ENCODE measurements around the gene CCND3. TPM values are rescaled to one million over a fixed set of nuclear protein-coding genes. Genes with fewer than 3 reads are reported as not detected.

Gene CCND3
- total and polyA plus RNA-seq, 10 of the 15 experiments (the other 5 are each of a cell fraction or from before 2014, with no cell fraction given): 6.0 to 86.4 (median 31.5) TPM

DNA sequence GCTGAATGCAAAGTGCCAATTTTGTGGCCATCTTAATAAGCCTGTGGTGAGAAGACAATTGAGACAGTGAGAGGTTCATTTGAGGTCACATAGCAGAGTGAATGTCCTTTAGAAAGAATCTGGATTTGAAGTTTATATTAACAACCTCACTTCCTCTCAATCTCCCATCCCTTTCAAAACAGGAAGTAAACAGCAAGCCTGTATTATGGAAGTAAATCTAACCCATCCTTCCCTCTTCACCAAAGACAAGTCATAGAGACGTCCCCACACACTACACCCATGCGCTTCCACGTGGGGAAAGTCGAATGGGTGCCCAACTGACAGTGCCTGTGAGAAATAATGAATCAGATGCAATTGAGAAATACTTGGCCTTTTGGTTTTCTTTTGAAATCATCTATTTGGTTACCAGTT is 28.8 kb upstream of the CCND3 start:
- 42% methylated on average over 4 of the region's 4 CpGs for WGBS (ENCODE audit: insufficient coverage, insufficient replicate concordance, low lambda C conversion rate, missing lambda C conversion rate)
- no TSS peak for BruUV-seq (replicated peaks)
- no peaks in the 10 kb centered on the region for H3K36me3 ChIP-seq (ENCODE audit: control insufficient read depth in 2 of 2, insufficient read depth in 2 of 2, low read length in 1 of 2)
- CTCF ChIA-PET: no interaction called here
- no peak overlapping the region for H2AFZ ChIP-seq (ENCODE audit: control insufficient read depth, low read depth, low read length)
- no peak overlapping the region for H3K4me3 ChIP-seq
- RAD21 ChIA-PET (ENCODE audit: unreplicated experiment): no interaction called here
- H4K20me1 ChIP-seq (ENCODE audit: control insufficient read depth, insufficient read depth): no peaks in the 10 kb centered on the region
- no peaks in the 10 kb centered on the region for H3K79me2 ChIP-seq (ENCODE audit: control insufficient read depth, insufficient read depth, low read length)
- in situ Hi-C loops (cut with MboI) (no loop called here), intact Hi-C loops (cut with micrococcal nuclease; ENCODE audit: unreplicated experiment) (no loop called here)
- FAIRE-seq (no peak), DNase-seq (ENCODE audit: low read depth, low spot score) (no peak), ATAC-seq (no peak)
- no peak for TF ChIP-seq SUPT20H (IDR thresholded peaks at IDR 0.05; ENCODE audit: borderline replicate concordance, control insufficient read depth, low read depth, low read length)
- no peak for TF ChIP-seq SMC3 (IDR thresholded peaks at IDR 0.05; ENCODE audit: borderline replicate concordance, low read length)
- TF ChIP-seq BCLAF1 (IDR thresholded peaks at IDR 0.05): no peak
- no peak for TF ChIP-seq MTA2 (IDR thresholded peaks at IDR 0.05; ENCODE audit: low read depth)
- TF ChIP-seq TCF3 (IDR thresholded peaks at IDR 0.05; ENCODE audit: borderline replicate concordance, insufficient read depth, low read depth, low read length): no peak
- no peak for TF ChIP-seq NR2C2 (IDR thresholded peaks at IDR 0.05; ENCODE audit: borderline replicate concordance, control insufficient read depth, insufficient read length, low read depth)
- TF ChIP-seq CREB1 (IDR thresholded peaks at IDR 0.05; ENCODE audit: low read depth): no peak
- no peak overlapping the region for H3K27ac ChIP-seq (ENCODE audit: control insufficient read depth, insufficient read depth)
- no peaks in the 10 kb centered on the region for H3K9me3 ChIP-seq (replicated peaks; ENCODE audit: control insufficient read depth, insufficient read depth, low read length)
- POLR2A ChIA-PET: no interaction called here
- H3K4me1 ChIP-seq (ENCODE audit: control insufficient read depth, insufficient read depth, low read length): no peaks in the 10 kb centered on the region
- H3K4me2 ChIP-seq (ENCODE audit: control insufficient read depth, insufficient read depth): no peak overlapping the region
- no peak overlapping the region for H3K9ac ChIP-seq (ENCODE audit: control insufficient read depth, insufficient read depth, low read length)
- SMC1A ChIA-PET (ENCODE audit: uncharacterized antibody, unreplicated experiment): no interaction called here
- H3K27me3 ChIP-seq (replicated peaks in 1 of 2; ENCODE audit: control insufficient read depth in 2 of 2, insufficient read depth in 2 of 2, low read length in 1 of 2): no peaks in the 10 kb centered on the region

Data from GM12878 (cell line).